Hematopoietic multipotent progenitor cell treated with erythropoietin and hydrocortisone succinate and interleukin-3 and kit ligand, for 4 days (in vitro differentiated cells): ENCODE results near the gene TSHZ2.

Experiments
- DNase-seq: peaks from one replicate; pipeline ENCODE4 v3.0.0-alpha.2; 2015

Gene TSHZ2, protein sequence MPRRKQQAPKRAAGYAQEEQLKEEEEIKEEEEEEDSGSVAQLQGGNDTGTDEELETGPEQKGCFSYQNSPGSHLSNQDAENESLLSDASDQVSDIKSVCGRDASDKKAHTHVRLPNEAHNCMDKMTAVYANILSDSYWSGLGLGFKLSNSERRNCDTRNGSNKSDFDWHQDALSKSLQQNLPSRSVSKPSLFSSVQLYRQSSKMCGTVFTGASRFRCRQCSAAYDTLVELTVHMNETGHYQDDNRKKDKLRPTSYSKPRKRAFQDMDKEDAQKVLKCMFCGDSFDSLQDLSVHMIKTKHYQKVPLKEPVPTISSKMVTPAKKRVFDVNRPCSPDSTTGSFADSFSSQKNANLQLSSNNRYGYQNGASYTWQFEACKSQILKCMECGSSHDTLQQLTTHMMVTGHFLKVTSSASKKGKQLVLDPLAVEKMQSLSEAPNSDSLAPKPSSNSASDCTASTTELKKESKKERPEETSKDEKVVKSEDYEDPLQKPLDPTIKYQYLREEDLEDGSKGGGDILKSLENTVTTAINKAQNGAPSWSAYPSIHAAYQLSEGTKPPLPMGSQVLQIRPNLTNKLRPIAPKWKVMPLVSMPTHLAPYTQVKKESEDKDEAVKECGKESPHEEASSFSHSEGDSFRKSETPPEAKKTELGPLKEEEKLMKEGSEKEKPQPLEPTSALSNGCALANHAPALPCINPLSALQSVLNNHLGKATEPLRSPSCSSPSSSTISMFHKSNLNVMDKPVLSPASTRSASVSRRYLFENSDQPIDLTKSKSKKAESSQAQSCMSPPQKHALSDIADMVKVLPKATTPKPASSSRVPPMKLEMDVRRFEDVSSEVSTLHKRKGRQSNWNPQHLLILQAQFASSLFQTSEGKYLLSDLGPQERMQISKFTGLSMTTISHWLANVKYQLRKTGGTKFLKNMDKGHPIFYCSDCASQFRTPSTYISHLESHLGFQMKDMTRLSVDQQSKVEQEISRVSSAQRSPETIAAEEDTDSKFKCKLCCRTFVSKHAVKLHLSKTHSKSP (N-terminal part only)

DNA sequence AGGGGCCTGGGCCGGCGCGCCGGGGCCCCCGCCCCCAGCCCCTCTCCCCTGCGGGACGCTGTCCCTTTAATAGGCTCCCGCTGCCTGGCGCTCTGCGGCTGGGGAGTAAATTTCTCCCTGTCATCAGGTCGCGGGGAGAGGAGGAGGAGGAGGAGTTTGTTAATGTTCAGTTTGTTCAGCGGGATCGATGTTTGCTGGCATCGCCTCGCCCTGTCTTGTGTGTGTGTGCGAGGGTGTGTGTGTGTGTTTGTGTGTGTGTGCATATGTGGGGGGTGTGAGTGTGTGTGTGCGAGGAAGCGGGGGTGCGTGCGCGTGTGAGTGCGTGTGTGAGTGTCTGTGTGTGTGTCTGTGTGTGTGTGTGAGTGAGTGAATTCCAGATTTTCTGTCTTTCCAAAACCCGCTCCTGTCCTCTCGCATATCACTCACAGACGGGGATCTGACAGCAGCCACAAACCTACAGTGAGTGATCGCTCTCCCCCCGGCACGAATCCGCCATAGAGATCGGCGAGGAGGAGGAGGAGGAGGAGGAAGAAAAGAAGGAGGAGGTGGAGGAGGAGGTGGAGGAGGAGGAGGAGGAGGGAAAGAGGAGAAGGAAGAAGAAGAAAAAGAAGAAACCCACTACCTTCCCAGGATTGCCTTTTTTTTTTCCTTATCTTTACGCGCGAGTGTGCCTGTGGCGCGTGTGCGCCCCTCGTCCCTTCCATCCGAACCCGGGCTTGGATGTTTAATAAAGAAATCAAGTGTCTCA, at the start of gene TSHZ2:
Gene TSHZ2, plus strand, starts transcription at position 169 of the 748 bp plus-strand sequence. CDS start 936 bp downstream, outside the sequence.
- no peak for DNase-seq

DNA sequence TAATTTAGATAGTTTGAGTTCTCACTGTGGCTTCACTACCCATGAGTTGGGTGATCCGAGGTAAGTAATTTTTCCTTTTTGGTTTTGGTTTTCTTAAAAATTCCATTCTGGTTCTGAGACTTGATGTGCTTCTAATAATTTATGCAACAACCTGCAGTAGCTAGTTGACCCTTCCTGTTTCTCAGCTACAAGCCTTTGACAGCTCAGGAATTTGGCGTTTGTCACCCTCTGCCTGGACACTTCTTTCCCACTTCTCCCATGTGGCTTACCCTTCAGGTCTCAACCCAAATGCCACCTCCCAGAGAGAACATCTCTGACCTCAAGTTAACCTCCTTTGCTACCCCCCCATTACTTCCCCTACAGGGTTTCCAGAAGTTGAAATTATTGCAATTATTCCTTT, 49.7 kb upstream of the TSHZ2 start:
- DNase-seq = no peak

DNA sequence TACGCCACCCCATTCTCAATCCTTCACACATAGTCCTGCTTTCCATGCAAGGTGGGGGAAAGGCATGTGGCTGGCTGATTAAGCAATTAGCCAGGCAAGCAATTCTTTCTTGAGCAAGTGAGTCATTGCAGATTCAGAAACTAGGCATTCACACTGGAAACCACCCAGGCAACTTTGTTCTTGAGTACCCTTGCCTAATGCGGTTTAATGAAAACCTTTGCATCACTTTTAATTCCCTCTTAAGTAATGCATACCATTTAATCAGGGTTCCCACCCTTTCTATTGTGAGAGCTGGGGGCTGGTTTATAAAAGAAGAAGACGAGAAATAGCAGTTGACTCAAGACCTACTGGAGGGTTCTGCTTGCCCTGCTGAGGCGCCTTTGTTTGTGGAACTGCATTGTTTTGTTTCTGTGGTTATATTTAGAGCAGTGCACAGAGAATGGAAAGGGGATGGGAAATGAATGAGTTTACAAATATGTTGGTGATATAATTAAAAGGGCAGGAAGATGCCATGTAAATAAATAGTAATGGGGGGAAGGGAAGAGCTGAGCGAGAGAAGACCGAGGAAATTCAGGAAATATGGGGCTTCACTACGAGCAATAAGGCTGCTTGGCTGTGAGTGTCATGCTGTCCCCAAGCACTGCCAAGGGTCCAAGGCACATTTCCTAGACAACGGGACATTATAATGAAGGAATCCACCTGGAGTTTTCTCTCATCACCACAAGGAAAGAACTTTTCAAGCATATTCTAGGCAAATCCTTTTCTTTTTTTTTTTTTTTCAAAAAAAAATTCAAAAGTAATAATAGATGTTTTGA, 48.8 kb upstream of the TSHZ2 start:
- no peak for DNase-seq

DNA sequence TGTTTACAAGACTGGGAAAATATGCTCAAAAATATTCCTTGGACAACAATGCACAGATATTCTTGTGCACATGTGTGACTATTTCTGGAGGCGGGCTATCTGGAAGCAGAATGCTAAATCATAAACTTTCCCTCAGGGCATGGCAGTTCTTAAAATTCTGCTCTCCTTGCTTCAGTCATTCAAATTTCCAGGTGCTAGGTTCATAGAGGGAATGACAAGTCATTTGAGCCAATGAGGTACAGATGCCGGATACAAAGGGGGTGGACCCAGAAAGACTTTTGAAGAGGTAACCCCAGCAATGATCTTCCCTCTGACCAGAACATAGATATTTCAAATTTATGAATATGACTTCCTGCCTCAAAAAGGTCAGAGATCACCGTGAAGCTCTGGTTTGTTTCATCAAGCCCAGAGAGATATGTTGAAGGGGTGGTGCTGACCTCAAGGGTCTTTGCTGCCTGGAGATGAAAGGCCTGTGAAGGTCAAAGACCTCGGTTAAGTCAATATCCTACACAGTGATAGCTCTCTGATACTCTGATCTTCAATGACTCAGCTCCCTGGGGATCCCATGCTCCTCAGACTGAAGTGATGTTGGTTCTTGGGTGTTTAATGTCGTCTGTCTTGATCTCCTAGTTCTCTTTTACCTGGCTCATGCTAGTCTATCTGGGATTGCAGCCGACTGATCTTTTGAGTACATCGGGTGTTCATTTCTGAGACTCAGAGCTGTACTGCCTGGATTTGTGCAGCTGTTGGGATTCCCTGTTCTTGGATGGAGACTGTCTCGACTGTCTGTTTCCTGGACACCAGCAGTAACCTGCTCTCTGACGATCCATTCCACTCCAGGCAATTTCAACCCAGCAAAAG, 47.5 kb upstream of the TSHZ2 start:
- no peak for DNase-seq

DNA sequence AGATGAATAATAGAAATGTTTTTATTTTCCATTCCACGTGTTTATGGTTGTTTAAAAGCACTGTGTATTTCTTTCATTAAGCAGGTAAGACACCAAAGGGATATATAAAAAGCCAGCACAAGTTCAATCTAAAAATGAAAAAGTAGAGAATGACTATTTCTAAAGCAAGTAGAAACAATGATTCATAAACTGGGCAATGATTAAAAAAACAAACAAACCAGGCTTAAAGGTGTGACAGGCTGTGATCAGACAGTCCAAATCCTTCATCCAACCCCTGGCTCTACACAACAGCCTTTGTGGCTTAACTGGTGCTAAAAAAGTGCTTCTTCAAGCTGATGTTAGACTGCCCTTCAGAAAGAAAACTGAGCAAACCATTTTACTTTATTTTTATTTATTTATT, 45.7 kb upstream of the TSHZ2 start:
- no peak for DNase-seq

DNA sequence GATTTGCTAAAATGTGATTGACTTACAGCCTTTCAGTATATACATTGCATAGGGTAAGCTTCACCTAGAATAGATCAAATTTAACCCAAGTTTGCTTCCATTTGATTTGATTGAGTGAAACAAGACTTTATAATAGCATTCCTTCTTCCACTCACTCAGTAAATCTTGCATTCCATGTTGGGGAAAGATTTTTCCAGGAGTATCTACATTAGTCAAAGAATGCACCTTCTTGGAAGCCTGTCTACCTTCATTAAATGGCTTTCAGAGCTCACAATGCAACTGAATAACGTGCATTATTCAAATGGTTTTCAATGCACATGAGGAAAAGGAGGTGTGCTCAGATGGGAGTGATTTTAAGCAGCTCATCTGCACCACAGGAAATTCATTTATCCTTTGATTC, 38.3 kb upstream of the TSHZ2 start:
- DNase-seq = no peak

DNA sequence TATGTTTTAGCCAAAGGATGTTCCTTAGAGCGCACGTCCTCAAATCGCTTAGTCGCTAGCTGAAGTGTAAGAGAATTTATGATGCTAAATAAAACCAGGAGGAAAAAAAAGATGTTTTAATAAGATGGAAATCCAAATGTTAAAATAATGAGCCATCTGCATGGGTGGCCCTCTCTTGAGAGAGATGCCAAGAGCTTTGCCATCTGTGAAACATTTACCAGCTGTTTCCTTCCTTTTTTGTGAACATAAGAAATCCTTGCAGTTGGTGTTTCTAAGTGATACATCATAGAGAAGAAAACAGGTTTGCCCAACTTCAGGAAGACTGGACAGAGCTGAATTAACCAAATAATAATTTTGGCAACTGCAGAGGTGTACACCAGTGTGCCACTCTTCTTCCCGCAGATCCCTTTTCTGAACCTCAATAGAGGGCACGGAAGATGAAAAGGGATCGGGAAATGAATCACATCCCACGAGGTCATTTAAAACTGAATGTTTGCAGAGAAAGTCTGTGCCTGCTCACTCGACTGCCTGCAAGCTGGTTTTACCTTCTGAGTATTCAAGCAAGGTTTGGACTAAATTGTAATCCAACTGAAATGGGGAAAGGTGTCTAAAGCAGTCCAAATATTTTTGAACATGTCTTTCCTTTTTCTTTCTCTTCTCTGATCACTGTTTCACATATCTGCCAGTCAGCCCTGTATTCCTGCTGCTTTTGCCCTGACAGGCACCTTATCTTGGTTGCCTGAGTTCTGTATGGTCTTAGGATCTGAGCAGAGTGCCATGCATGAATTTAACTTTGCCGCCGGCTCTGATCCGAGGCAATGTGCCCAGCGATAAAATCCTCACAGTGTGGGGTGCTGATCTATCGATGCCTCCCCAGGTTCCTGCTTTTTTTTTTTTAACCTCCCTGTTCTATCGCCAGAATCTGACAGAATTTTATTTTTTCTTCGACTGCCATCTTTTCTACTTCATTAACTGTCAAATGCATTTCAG, 35.5 kb upstream of the TSHZ2 start:
- no peak for DNase-seq

DNA sequence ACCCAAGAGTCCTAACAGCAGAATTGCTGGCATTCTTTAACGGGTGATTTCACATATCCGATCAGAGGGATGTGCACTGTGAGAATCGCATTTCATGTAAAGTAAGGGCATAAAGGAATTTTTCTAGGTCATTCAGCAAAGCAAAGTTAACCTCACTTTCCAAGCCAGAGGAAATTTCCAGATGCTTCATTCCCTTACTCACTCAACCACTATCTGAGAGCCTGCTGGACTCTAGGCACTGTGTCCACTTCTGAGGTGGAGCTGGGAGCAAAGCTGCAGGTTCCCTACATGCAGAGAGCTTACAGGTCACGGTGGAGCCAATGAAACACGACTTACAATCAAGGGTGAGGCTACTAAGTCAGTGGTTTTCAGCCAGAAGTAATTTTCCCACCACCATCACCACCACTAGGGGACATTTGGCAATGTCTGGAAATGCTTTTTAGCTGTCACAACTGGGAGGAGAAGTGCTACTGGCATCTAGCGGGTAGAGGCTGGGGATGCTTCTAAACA, 34.5 kb upstream of the TSHZ2 start:
- DNase-seq = no peak

DNA sequence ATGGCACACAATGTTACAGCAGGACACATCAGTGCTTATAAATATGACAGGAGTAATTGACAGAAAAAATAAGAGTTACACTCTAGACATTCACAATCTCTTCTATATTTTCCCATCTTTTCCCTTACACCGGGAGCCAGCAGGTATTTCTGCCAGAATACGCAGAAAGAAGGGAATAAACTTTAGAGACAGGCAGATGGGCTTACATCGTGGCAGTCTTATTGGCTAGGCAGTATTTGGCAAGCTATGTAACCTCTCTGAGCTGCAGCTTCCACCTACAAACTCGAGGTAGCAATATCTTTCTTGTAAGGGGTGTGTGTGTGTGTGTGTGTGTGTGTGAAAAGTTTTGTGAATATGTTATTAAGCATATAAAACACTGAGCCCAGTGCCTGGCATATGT, 33.0 kb upstream of the TSHZ2 start:
- no peak for DNase-seq

DNA sequence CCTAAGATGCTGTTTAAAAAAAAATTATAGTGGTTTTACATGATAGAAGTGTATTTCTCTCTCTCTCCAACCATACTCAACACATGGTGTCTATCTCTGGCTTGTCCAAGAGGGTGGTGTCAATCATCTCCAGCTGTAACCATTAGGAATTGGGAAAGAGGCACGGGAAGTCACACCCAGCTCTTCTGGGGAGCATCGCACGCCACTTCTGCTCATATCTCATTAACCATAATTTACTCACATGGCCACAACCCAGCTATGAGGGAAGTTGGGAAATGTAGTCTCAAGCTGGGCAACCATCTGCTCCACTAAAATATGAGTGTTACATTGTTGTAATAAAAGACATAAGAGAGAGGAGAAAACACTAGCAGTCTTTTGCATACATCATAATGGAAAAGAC, 30.4 kb upstream of the TSHZ2 start:
- peak; percentile 22 for DNase-seq

DNA sequence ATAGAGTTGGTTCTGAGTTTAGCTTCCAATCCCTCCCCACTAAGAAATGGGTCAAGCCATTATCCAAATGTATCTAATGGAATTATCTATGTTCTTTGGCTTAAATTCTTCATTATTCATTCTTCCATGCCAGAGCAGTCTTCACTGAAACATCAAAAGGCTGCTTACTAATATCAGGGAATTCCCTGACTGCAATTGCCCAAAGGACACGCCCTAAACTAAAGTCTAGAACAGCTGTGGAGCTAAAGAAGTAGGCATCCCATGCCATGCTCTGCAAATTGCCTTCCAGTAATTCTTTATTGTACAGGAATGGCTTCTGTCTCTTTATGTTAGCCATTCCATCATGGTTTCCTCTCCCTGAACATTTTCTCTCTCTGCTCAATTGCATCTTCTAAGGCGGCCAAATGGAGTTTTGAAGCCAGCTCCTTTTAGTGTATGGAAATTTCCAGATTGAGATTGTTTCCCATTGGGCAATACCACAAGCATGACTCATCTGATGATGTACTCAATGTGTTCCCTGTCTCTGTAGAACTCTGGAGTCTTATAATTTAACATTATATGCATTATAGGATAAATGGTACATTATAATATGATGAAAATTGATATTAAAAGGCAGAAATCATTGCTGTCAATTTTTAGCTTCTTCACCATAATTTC, 28.8 kb upstream of the TSHZ2 start:
- no peak for DNase-seq

DNA sequence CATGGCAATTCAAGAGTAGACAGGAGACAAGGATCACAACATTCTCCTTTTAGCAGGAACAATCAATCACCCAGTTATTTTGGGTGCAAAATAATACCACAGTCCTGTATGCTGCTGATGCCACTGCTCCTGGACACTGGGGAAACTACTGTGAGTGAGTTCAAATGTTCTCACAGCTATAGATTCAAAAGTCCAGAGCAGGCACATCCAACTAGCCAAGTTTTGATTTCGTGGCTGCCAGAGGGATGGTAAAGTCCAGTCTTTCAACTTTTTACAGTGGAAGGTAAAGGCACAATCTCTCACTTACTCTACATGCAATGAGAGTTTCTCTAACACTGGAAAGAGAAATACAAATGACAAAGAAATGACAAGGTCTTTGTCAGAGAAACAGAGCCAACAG, 26.9 kb upstream of the TSHZ2 start:
- DNase-seq = no peak

DNA sequence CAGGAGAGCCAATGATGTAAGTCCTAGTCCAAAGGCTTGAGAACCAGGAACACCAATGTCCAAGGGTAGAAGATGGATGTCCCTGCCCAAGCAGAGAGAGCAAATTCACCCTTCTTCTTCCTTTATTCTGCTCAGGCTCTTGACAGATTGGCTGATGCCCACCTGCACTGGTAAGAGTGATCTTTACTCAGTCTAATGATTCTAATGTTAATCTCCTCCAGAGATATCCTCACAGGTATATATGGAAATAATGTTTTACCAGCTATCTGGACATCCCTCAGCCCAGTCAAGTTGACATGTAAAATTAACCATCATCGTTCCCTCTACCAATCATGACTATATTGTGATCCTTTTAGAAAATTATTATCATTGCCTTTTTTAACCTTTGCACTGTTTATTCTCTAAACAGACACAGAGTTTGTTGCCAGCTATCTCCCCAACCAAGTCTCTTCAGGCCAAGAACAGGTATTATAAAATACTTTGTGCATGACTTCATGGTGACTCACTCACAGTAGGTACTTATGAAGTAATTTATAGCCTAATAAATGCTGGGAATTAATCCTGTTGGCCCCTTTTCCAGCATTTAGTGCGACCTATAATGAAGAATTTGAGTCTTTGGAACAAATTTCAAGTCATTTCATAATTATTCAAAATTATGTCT, 26.2 kb upstream of the TSHZ2 start:
- DNase-seq = no peak

DNA sequence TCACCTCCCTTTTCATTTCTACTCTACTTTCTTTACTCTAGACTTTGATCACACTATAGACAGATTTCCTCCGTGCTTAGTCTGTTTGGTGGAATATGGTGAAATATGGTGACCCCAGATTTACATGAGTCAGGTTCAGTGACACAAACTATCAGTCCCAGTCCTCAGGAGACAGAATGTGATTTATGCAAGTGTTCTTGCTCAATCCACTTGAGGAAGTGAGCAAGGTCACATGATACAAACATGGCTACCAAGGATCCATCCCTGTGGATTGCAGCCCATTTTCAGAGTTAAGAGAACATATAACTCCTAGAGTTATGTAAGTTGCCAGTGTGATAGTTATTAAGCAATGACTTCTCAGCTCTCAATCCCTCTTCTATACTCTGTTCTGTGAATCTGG, 23.7 kb upstream of the TSHZ2 start:
- no peak for DNase-seq

DNA sequence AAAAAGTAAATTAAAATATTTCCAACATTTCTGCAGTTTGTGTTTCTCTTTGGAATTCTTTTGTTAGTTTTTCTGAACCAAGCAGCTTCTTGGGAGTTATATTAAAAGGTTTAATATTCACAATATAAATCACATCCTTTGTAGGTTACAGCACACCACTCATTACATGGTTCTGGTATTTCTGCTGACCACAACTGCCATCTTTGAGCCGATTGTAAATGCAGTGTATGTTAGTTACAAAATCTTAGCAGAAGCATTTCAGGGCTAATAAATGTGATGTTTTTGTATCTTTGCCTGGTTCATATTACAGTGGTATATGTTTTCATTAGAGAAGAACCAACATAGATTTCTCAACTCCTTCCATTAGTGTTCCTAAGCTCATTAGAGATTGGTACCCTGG, 19.1 kb upstream of the TSHZ2 start:
- DNase-seq = no peak

DNA sequence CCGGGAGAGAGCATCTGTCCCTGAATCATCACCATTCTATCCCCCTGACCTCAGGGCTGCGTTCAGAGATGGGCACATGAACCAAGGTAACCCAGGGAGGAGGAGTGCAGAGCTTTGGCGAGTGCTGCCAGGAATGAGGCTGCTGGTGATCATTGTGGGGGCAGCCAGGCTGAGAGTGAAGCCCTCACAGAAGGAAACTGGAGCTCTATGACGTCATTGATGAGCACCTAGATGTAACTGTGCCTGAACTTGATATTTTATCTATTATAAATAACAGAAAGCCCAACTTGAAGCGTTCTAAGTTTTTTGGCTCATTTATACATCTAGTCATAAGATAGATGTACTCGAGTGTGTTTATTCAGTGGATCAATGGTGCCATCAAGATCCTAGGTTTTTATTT, 17.3 kb upstream of the TSHZ2 start:
- DNase-seq = no peak

DNA sequence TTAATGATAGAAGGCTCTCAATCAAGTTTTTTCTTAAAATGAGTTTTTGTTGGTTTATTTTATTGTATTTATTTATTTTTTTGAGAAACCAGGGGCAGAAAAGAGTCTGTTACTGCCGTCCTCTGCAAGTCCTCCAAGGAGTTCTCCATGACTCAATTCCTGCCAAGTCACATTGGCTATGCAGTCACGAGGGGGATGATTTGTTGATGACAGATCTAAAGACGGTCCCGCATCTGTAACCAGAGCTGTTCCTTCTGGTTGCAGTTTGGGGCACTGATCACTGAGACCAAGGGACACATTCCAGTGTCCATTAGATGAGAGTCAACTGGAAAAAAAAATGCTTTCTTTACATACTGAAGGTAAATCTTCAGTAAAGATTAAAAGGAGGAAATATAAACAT, 13.9 kb upstream of the TSHZ2 start:
- no peak for DNase-seq

DNA sequence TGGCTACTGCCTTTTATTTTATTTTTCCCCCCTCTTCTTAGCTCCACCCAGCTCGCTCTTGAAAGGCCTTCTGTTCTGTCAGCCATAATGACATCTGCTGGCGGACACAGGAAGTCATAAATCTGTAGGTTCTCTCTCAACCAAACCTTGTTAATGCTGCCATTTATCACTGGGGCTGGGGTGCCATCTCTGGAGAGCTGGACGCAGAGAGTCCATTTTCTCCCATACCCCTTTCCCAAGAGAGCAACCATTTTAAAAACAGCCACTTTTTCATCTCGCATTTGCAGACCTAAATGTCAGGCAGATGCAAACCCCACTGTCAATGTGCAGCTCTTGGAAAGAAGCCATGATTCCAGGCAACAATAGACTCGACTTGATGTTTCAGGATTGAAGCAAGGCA, 13.0 kb upstream of the TSHZ2 start:
- no peak for DNase-seq

DNA sequence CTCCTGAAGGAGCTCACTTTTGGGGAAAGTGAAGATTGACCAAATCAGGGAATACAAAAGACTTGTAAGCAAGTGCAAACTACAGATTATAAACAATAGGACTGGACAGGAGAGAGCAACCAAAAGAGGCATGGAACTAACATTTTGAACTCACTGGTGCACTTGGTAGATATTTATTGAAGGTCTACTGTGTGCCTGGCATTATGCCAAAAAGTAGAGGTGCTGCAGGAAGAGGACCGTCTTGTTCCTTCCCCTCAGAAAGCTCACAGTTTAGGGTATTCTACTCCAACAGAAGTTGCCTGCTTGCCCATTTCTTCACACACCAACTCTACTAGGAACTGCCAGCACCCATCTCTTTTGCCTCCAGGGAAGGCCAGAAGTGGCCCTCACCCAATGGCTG, 10.0 kb upstream of the TSHZ2 start:
- no peak for DNase-seq
